Mammary epithelial cell (primary cell): ENCODE data around the gene SNX15.

Source experiments
- CTCF ChIP-seq, 2 donors: IDR thresholded peaks in 1 of 2; conservative IDR thresholded peaks in 1 of 2; 2 replicates each; pipeline ENCODE4 v1.5.1; 2011 to 2012; ENCODE audit warnings: inconsistent platforms in 2 of 2, low read length in 2 of 2, mild to moderate bottlenecking in 2 of 2, control low read depth in 1 of 2, low read depth in 1 of 2; ENCODE audit not compliant: insufficient read depth in 1 of 2; ENCODE audit errors: extremely low read depth in 1 of 2
- EZH2 ChIP-seq: IDR thresholded peaks from 2 replicates; pipeline ENCODE4 v1.6.1; 2012; ENCODE audit warnings: low read length, inconsistent platforms, borderline replicate concordance

DNA sequence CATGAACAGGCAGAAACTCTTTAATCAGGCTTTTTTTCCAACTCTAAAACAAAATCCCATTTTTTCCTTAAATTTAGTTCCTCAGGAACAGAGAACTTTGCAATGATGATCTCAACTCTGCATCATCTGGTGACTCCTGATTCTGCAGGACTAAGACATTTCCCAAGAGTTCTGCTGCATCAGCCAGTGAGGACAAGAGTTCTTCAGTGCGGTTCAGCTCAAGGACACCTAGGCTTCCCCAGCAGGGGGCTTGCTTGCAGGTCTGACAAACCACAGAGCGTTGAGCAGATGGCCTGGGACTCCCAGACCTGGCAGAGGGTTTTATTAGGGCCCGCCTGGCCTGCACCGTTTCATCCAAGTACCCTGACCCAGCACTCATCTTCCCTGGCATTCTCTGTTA lies 50.2 kb downstream of the SNX15 start:
- no peak for TF ChIP-seq CTCF (conservative IDR thresholded peaks at IDR 0.05 in 1 of 2, IDR thresholded peaks at IDR 0.05 in 1 of 2; ENCODE audit: extremely low read depth in 1 of 2, insufficient read depth in 1 of 2, low read depth in 1 of 2, low read length in 2 of 2)
- TF ChIP-seq EZH2: no peak
